ENCODE results near the gene CYGB. TPM values are rescaled to one million over a fixed set of nuclear protein-coding genes. Genes with fewer than 3 reads are reported as not detected.

The CYGB gene
- total and polyA plus RNA-seq, 2 of the 13 experiments (the other 11 are each of a cell fraction or from before 2014, with no cell fraction given) = 18.9 to 27.1 TPM

DNA sequence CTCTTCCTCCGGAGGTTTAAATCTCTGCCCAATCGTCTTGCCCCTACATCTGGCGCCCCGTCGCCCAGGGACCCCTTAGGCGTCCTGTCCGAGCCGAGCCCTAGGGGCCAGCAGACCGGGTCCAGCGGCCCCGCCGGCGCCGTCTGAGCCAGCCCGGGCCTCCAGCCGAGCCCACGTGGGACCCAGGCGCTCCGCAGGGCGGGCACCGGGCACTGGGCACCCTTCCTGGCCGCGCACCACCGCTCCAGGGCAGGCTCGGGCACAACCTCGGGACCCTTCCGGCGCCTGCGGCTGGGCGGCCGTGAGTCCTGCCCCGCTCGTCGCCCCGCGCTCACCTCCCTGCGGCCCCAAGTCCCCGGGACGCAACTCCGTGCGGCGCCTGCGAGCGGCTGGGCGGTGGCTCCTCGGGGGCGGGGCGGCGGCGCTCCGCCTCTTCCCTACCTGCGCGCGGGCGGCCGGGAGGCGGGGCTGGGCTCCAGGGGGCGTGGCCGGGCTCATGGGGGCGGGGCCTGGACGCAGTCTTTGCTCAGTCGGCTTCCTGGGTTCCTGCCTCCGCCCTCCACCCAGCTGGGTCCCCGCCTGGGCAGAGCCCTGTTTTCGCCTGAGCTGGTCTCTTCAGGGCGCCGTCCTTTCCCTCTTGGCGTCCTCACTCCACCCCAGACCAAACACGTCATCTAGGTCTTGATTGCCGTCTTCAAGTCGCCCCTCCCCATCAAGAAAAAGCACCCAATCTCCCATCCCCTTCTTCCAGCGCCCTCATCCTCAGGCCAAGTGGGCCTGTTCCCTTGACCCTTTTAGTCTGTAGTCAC lies 36.3 kb downstream of the CYGB start, which contains the start of gene RHBDF2 (continued):
- TF ChIP-seq SNAPC2 (CRISPR knock-in tag; IDR thresholded peaks at IDR 0.05) = no peak
- TF ChIP-seq ZNF335 (CRISPR knock-in tag; IDR thresholded peaks at IDR 0.05) = no peak; the same call in 1 of the 2 replicates
- no peak for TF ChIP-seq MTA1 (CRISPR knock-in tag; IDR thresholded peaks at IDR 0.05; ENCODE audit: borderline replicate concordance)
- no peak for TF ChIP-seq SYNCRIP (IDR thresholded peaks at IDR 0.05; ENCODE audit: insufficient read depth, low read depth, low read length)
- TF ChIP-seq, protein P1, sequence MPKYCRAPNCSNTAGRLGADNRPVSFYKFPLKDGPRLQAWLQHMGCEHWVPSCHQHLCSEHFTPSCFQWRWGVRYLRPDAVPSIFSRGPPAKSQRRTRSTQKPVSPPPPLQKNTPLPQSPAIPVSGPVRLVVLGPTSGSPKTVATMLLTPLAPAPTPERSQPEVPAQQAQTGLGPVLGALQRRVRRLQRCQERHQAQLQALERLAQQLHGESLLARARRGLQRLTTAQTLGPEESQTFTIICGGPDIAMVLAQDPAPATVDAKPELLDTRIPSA (CRISPR knock-in tag; IDR thresholded peaks at IDR 0.05; ENCODE audit: borderline replicate concordance) = no peak
- TF ChIP-seq GTF3A (CRISPR knock-in tag; conservative IDR thresholded peaks at IDR 0.05) = no peak
- TF ChIP-seq FOXA1 (IDR thresholded peaks at IDR 0.05) = no peak
- TF ChIP-seq FOXA1 (CRISPR knock-in tag; IDR thresholded peaks at IDR 0.05) = 0 out of 2 replicates have a peak, but pooled peaks have one; percentile 3
- no peak for TF ChIP-seq HDAC6 (IDR thresholded peaks at IDR 0.05; ENCODE audit: low read depth, low read length)
- TF ChIP-seq ZNF564 (CRISPR knock-in tag; IDR thresholded peaks at IDR 0.05) = peak; percentile 60; the same call in 1 of the 2 replicates
- TF ChIP-seq KMT2B (CRISPR knock-in tag; IDR thresholded peaks at IDR 0.05) = no peak
- no peak for TF ChIP-seq ZNF256 (CRISPR knock-in tag; conservative IDR thresholded peaks at IDR 0.05)
- TF ChIP-seq MIER2 (CRISPR knock-in tag; IDR thresholded peaks at IDR 0.05) = no peak
- TF ChIP-seq, protein P2, sequence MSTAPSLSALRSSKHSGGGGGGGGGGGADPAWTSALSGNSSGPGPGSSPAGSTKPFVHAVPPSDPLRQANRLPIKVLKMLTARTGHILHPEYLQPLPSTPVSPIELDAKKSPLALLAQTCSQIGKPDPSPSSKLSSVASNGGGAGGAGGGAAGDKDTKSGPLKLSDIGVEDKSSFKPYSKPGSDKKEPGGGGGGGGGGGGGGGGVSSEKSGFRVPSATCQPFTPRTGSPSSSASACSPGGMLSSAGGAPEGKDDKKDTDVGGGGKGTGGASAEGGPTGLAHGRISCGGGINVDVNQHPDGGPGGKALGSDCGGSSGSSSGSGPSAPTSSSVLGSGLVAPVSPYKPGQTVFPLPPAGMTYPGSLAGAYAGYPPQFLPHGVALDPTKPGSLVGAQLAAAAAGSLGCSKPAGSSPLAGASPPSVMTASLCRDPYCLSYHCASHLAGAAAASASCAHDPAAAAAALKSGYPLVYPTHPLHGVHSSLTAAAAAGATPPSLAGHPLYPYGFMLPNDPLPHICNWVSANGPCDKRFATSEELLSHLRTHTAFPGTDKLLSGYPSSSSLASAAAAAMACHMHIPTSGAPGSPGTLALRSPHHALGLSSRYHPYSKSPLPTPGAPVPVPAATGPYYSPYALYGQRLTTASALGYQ (CRISPR knock-in tag; IDR thresholded peaks at IDR 0.05) = no peak
- TF ChIP-seq, protein P3, sequence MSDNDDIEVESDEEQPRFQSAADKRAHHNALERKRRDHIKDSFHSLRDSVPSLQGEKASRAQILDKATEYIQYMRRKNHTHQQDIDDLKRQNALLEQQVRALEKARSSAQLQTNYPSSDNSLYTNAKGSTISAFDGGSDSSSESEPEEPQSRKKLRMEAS (IDR thresholded peaks at IDR 0.05) = peak; percentile 76
- TF ChIP-seq RORA (CRISPR knock-in tag; IDR thresholded peaks at IDR 0.05) = no peak
- TF ChIP-seq KLF16 (CRISPR knock-in tag; IDR thresholded peaks at IDR 0.05) = no peak
- peak; percentile 94 for TF ChIP-seq ZFX (CRISPR knock-in tag; IDR thresholded peaks at IDR 0.05; ENCODE audit: low read depth)
- TF ChIP-seq SP5 (CRISPR knock-in tag; IDR thresholded peaks at IDR 0.05; ENCODE audit: borderline replicate concordance, low read depth) = peak; percentile 71
- peak; percentile 92 for TF ChIP-seq IKZF4 (CRISPR knock-in tag; IDR thresholded peaks at IDR 0.05; ENCODE audit: borderline replicate concordance, low read depth, not compliant biosample characterization)
- TF ChIP-seq, protein P4, sequence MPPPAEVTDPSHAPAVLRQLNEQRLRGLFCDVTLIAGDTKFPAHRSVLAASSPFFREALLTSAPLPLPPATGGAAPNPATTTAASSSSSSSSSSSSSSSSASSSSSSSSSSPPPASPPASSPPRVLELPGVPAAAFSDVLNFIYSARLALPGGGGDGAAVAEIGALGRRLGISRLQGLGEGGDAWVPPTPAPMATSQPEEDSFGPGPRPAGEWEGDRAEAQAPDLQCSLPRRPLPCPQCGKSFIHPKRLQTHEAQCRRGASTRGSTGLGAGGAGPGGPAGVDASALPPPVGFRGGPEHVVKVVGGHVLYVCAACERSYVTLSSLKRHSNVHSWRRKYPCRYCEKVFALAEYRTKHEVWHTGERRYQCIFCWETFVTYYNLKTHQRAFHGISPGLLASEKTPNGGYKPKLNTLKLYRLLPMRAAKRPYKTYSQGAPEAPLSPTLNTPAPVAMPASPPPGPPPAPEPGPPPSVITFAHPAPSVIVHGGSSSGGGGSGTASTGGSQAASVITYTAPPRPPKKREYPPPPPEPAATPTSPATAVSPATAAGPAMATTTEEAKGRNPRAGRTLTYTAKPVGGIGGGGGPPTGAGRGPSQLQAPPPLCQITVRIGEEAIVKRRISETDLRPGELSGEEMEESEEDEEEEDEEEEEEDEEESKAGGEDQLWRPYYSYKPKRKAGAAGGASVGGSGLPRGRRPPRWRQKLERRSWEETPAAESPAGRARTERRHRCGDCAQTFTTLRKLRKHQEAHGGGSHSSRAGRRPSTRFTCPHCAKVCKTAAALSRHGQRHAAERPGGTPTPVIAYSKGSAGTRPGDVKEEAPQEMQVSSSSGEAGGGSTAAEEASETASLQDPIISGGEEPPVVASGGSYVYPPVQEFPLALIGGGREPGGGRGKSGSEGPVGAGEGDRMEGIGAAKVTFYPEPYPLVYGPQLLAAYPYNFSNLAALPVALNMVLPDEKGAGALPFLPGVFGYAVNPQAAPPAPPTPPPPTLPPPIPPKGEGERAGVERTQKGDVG (CRISPR knock-in tag; IDR thresholded peaks at IDR 0.05; ENCODE audit: borderline replicate concordance) = no peak
- no peak for TF ChIP-seq FOXK2 (IDR thresholded peaks at IDR 0.05)
- TF ChIP-seq ZMYM3 (CRISPR knock-in tag; IDR thresholded peaks at IDR 0.05) = no peak
- TF ChIP-seq SETDB1 (CRISPR knock-in tag; IDR thresholded peaks at IDR 0.05; ENCODE audit: borderline replicate concordance) = no peak
